ENCODE measurements around the gene SMYD5. TPM values are rescaled to one million over a fixed set of nuclear protein-coding genes. Genes with fewer than 3 reads are reported as not detected.

SMYD5 gene
- total and polyA plus RNA-seq, 2 donors (not counting 3 experiments of a cell fraction or from before 2014, with no cell fraction given): 16.2 to 31.7 TPM

DNA sequence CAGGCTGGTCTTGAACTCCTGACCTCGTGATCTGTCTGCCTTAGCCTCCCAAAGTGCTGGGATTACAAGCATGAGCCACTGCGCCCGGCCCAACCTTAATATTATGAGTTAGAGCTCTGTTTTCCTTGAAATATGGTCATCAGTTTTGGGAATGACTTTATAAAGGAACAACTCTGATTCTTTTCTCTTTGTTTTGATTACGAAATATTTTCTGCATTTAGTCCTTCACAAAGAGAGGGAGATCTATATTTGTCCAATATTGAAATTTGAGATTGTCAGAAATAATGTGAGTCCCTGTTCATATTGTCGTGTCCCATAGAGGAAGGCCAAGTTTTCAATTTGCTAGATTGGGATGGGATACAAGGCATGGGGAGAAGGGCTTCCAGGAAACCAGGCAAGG is 3.1 kb downstream of the SMYD5 start:
- Histone ChIP-seq H3K9me1 (replicated peaks; ENCODE audit: control insufficient read depth, extremely low read depth, insufficient read depth, low read length) (no peaks in the 10 kb centered on the region), H3K9ac (replicated peaks; ENCODE audit: extremely low read depth, insufficient read depth, low read length) (no peak overlapping the region), H3K79me2 (ENCODE audit: control insufficient read depth, insufficient read depth, low read length) (peaks cover 16% of the 10 kb centered on the region), H3K9me3 (replicated peaks; ENCODE audit: control insufficient read depth, insufficient read depth, low read length) (no peaks in the 10 kb centered on the region), H3K4me3 (replicated peaks in 1 of 3; ENCODE audit: insufficient read depth in 1 of 3, low read depth in 1 of 3, low read length in 3 of 3) (no peak overlapping the region), H3K36me3 (ENCODE audit: control insufficient read depth in 2 of 2, extremely low read depth in 1 of 2, insufficient read depth in 2 of 2, low read length in 2 of 2) (peaks cover 2 to 4% of the 10 kb centered on the region in 2 experiments), H3K4me1 (ENCODE audit: control insufficient read depth, extremely low read depth, insufficient read depth, low read length) (peaks cover 9% of the 10 kb centered on the region), H3K4me2 (ENCODE audit: insufficient read depth, low read length) (no peak overlapping the region), H3K27me3 (ENCODE audit: control insufficient read depth in 2 of 2, insufficient read depth in 2 of 2, low read length in 2 of 2) (no peaks in the 10 kb centered on the region), H3K27ac (ENCODE audit: insufficient read depth, low read depth, low read length) (no peak overlapping the region), H4K20me1 (replicated peaks; ENCODE audit: control insufficient read depth, extremely low read depth, insufficient read depth, low read length) (no peaks in the 10 kb centered on the region), H2AFZ (ENCODE audit: low read depth, low read length) (no peak overlapping the region)
- TF ChIP-seq GATA2 (IDR thresholded peaks at IDR 0.05; ENCODE audit: insufficient read depth, insufficient read length, low read depth, low read length) (no peak), POLR2A (IDR thresholded peaks at IDR 0.05; ENCODE audit: low read depth, low read length) (no peak), MYC (IDR thresholded peaks at IDR 0.05; ENCODE audit: low read depth, low read length) (no peak), EZH2 (IDR thresholded peaks at IDR 0.05; ENCODE audit: borderline replicate concordance, low read depth, low read length, severe bottlenecking) (no peak), POLR2AphosphoS5 (IDR thresholded peaks at IDR 0.05; ENCODE audit: insufficient read depth, low read depth, low read length) (no peak)
- TF ChIP-seq, protein P1, sequence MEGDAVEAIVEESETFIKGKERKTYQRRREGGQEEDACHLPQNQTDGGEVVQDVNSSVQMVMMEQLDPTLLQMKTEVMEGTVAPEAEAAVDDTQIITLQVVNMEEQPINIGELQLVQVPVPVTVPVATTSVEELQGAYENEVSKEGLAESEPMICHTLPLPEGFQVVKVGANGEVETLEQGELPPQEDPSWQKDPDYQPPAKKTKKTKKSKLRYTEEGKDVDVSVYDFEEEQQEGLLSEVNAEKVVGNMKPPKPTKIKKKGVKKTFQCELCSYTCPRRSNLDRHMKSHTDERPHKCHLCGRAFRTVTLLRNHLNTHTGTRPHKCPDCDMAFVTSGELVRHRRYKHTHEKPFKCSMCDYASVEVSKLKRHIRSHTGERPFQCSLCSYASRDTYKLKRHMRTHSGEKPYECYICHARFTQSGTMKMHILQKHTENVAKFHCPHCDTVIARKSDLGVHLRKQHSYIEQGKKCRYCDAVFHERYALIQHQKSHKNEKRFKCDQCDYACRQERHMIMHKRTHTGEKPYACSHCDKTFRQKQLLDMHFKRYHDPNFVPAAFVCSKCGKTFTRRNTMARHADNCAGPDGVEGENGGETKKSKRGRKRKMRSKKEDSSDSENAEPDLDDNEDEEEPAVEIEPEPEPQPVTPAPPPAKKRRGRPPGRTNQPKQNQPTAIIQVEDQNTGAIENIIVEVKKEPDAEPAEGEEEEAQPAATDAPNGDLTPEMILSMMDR (IDR thresholded peaks at IDR 0.05; ENCODE audit: extremely low read depth in 1 of 2, insufficient read depth in 1 of 2, low read depth in 1 of 2, low read length in 2 of 2): no peak
- TF ChIP-seq, protein P2, sequence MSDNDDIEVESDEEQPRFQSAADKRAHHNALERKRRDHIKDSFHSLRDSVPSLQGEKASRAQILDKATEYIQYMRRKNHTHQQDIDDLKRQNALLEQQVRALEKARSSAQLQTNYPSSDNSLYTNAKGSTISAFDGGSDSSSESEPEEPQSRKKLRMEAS (IDR thresholded peaks at IDR 0.05; ENCODE audit: insufficient read depth, insufficient read length): no peak
- DNase-seq (ENCODE audit: low read depth, low spot score) (no peak), FAIRE-seq (no peak)
- no TSS peak for BruUV-seq (replicated peaks)
- intact Hi-C loops (cut with micrococcal nuclease) (no loop called here), dilution Hi-C loops (cut with MboI; ENCODE audit: extremely low pct_ligation_motif_present, low sequenced_read_pairs) (no loop called here)
- CTCF ChIA-PET: interaction anchor here (1.0 kb wide), 2 partner anchors 10 to 329 kb away, joined by 3 read pairs; no protein-coding TSS in a partner anchor
- POLR2A ChIA-PET: no interaction called here
